HepG2 (cell line): ENCODE measurements around the gene AAMP.
A peak's percentile ranks its signal among the peaks of the same experiment; 100 is the strongest.

ENCODE experiments used
- CTCF ChIP-seq: sonication (generic); formaldehyde crosslinking; IDR thresholded peaks from 2 replicates; pipeline ENCODE4 v1.5.0; 2020; ENCODE audit warnings: mild to moderate bottlenecking, missing genetic modification reagents, moderate library complexity
- ELF1 ChIP-seq: sonication (generic); formaldehyde crosslinking; IDR thresholded peaks from 2 replicates; pipeline ENCODE4 v1.4.0; 2020; ENCODE audit warnings: missing genetic modification reagents
- FOXJ3 ChIP-seq: sonication (generic); formaldehyde crosslinking; IDR thresholded peaks from 2 replicates; pipeline ENCODE4 v1.4.0; 2020; ENCODE audit warnings: missing genetic modification reagents, mild to moderate bottlenecking, borderline replicate concordance
- MED1 ChIP-seq: sonication (generic); formaldehyde crosslinking; IDR thresholded peaks from 2 replicates; pipeline ENCODE4 v1.4.0; 2020; ENCODE audit warnings: missing genetic modification reagents
- NFATC3 ChIP-seq: sonication (generic); formaldehyde crosslinking; IDR thresholded peaks from 2 replicates; pipeline ENCODE4 v1.5.1; 2020; ENCODE audit warnings: mild to moderate bottlenecking, missing genetic modification reagents
- PHF20 ChIP-seq: sonication (generic); formaldehyde crosslinking; IDR thresholded peaks from 2 replicates; pipeline ENCODE4 v1.5.0; 2020; ENCODE audit warnings: mild to moderate bottlenecking, missing genetic modification reagents
- POLR2A ChIP-seq, 2 experiments: IDR thresholded peaks; 2 replicates each; pipeline ENCODE4 v1.6.1; 2011; ENCODE audit warnings: low read depth in 2 of 2, low read length in 2 of 2, mild to moderate bottlenecking in 1 of 2, moderate library complexity in 1 of 2; ENCODE audit not compliant: insufficient read depth in 1 of 2
- TRIM24 ChIP-seq: sonication (generic); formaldehyde crosslinking; IDR thresholded peaks from 2 replicates; pipeline ENCODE4 v1.8.0; 2022; ENCODE audit warnings: mild to moderate bottlenecking, missing genetic modification reagents

DNA sequence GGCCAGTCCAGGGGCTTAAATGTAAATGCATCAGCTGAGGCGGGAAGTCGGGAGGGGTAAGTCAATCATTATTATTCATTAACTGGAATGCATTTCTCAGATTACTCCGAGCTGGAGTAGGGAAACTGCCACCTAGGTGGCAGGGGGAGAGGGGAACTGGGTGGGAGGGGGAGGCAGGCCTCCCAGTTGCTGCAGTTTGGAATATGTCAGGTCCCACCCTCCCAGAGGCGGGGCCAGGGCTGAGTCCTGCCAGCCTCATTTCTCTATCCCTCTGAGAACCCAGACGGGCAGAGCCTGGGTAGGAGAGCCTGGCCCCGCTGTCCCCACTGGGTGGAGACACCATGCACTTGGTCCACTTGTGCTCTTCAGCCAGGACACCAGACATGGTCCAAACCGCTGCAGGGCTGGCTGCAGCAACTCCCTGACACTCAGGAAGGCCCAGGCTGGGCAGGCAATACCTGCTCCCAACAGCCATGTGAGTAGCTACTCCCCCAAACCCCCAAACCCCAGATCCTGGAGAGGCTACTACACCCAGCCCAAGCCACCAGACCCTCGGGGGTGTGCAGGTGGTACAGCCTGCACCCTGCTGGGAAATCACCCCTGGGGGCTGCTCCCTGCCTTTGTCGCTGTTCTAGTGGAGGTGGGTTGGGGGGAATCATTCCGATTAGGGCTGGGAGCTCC is 9.1 kb downstream of the AAMP start, which contains the start of gene GPBAR1:
- TF ChIP-seq CTCF (CRISPR knock-in tag) (peak; percentile 50), FOXJ3 (CRISPR knock-in tag) (no peak), MED1 (CRISPR knock-in tag) (no peak), PHF20 (CRISPR knock-in tag) (no peak), NFATC3 (CRISPR knock-in tag) (no peak), ELF1 (CRISPR knock-in tag) (no peak), TRIM24 (CRISPR knock-in tag) (no peak), POLR2A (IDR thresholded peaks at IDR 0.05; ENCODE audit: insufficient read depth in 1 of 2, low read depth in 2 of 2, low read length in 2 of 2) (no peak)
